ENCODE results near the gene JMJD1C. TPM values are rescaled to one million over a fixed set of nuclear protein-coding genes. Genes with fewer than 3 reads are reported as not detected.

The JMJD1C gene
- total and polyA plus RNA-seq, 10 of the 15 experiments (the other 5 are each of a cell fraction or from before 2014, with no cell fraction given), result 31.2 to 83.3 (median 49.5) TPM

- RAD21 ChIA-PET (ENCODE audit: unreplicated experiment), result no interaction called here
- H3K27me3 ChIP-seq (replicated peaks in 1 of 2; ENCODE audit: control insufficient read depth in 2 of 2, insufficient read depth in 2 of 2, low read length in 1 of 2), result no peaks in the 10 kb centered on the region
- H3K27ac ChIP-seq (ENCODE audit: control insufficient read depth, insufficient read depth), result no peak overlapping the region
- FAIRE-seq (peak; percentile 38), DNase-seq (ENCODE audit: low read depth, low spot score) (no peak), ATAC-seq (peak; percentile 79)
- intact Hi-C loops (cut with micrococcal nuclease; ENCODE audit: unreplicated experiment), result no loop called here
- H3K79me2 ChIP-seq (ENCODE audit: control insufficient read depth, insufficient read depth, low read length), result peaks cover 21% of the 10 kb centered on the region
- in situ Hi-C loops (cut with MboI), result no loop called here
- H3K9ac ChIP-seq (ENCODE audit: control insufficient read depth, insufficient read depth, low read length), result no peak overlapping the region
- no peak overlapping the region for H3K4me3 ChIP-seq
- no peaks in the 10 kb centered on the region; a peak in 1 of 4 replicates for H3K36me3 ChIP-seq (ENCODE audit: control insufficient read depth in 2 of 2, insufficient read depth in 2 of 2, low read length in 1 of 2)
- POLR2A ChIA-PET, result interaction anchor here (0.9 kb wide), 1 partner anchor 18 kb away, joined by 3 read pairs; no protein-coding TSS in a partner anchor
- no TSS peak for BruUV-seq (replicated peaks)
- 50% methylated on average over 1 of the region's 1 CpG for WGBS (ENCODE audit: insufficient coverage, insufficient replicate concordance, low lambda C conversion rate, missing lambda C conversion rate)
- H3K4me1 ChIP-seq (ENCODE audit: control insufficient read depth, insufficient read depth, low read length), result no peaks in the 10 kb centered on the region; the same call in 1 of the 2 replicates
- no peaks in the 10 kb centered on the region; the same call in 2 of the 3 replicates for H3K9me3 ChIP-seq (replicated peaks; ENCODE audit: control insufficient read depth, insufficient read depth, low read length)
- H2AFZ ChIP-seq (ENCODE audit: control insufficient read depth, low read depth, low read length), result no peak overlapping the region
- TF ChIP-seq SPI1 (IDR thresholded peaks at IDR 0.05; ENCODE audit: borderline replicate concordance, insufficient read depth, low read depth, low read length), result peak; percentile 66; the same call in 1 of the 2 replicates
- 0 out of 2 replicates have a peak, but pooled peaks have one; percentile 19 for TF ChIP-seq RUNX3 (IDR thresholded peaks at IDR 0.05; ENCODE audit: low read length)
- TF ChIP-seq YY1 (IDR thresholded peaks at IDR 0.05; ENCODE audit: low read depth, low read length), result no peak
- H4K20me1 ChIP-seq (ENCODE audit: control insufficient read depth, insufficient read depth), result no peaks in the 10 kb centered on the region
- H3K4me2 ChIP-seq (ENCODE audit: control insufficient read depth, insufficient read depth), result no peak overlapping the region
- SMC1A ChIA-PET (ENCODE audit: uncharacterized antibody, unreplicated experiment), result interaction anchor here (0.6 to 1.8 kb wide), 5 partner anchors 10 to 235 kb away, joined by 3 to 9 read pairs (median 3); no protein-coding TSS in a partner anchor
- CTCF ChIA-PET, result interaction anchor here (1.5 to 1.6 kb wide), 2 partner anchors 8 to 18 kb away, joined by 3 to 5 read pairs; no protein-coding TSS in a partner anchor
Observed at GRCh38 chr10:63497321-63497720, 31.5 kb upstream of the JMJD1C start.

GRCh38 chr10:63496561-63496960, 30.8 kb upstream of the JMJD1C start:
- H2AFZ ChIP-seq (ENCODE audit: control insufficient read depth, low read depth, low read length), result no peak overlapping the region
- FAIRE-seq (peak; percentile 72), ATAC-seq (peak; percentile 62), DNase-seq (ENCODE audit: low read depth, low spot score) (no peak)
- BruUV-seq (replicated peaks), result no TSS peak
- ChIA-PET CTCF (no interaction called here), RAD21 (ENCODE audit: unreplicated experiment) (no interaction called here), POLR2A (no interaction called here), SMC1A (ENCODE audit: uncharacterized antibody, unreplicated experiment) (no interaction called here)
- no peaks in the 10 kb centered on the region; the same call in 2 of the 3 replicates for H3K9me3 ChIP-seq (replicated peaks; ENCODE audit: control insufficient read depth, insufficient read depth, low read length)
- H3K4me3 ChIP-seq, result no peak overlapping the region
- intact Hi-C loops (cut with micrococcal nuclease; ENCODE audit: unreplicated experiment), result no loop called here
- in situ Hi-C loops (cut with MboI), result no loop called here
- no peak overlapping the region for H3K9ac ChIP-seq (ENCODE audit: control insufficient read depth, insufficient read depth, low read length)
- peak in 1 of 2 experiments; percentile 42; a peak in 1 of 4 replicates for TF ChIP-seq BHLHE40 (IDR thresholded peaks at IDR 0.05; ENCODE audit: borderline replicate concordance in 1 of 2, low read depth in 2 of 2, low read length in 1 of 2)
- no peak for TF ChIP-seq PAX5 (IDR thresholded peaks at IDR 0.05; ENCODE audit: borderline replicate concordance, low read depth, low read length)
- WGBS (ENCODE audit: insufficient coverage, insufficient replicate concordance, low lambda C conversion rate, missing lambda C conversion rate), result 0% methylated on average over 1 of the region's 1 CpG
- H3K36me3 ChIP-seq (ENCODE audit: control insufficient read depth in 2 of 2, insufficient read depth in 2 of 2, low read length in 1 of 2), result no peaks in the 10 kb centered on the region; a peak in 1 of 4 replicates
- no peaks in the 10 kb centered on the region for H4K20me1 ChIP-seq (ENCODE audit: control insufficient read depth, insufficient read depth)
- H3K27ac ChIP-seq (ENCODE audit: control insufficient read depth, insufficient read depth), result no peak overlapping the region
- peaks cover 21% of the 10 kb centered on the region for H3K79me2 ChIP-seq (ENCODE audit: control insufficient read depth, insufficient read depth, low read length)
- no peaks in the 10 kb centered on the region; the same call in 1 of the 2 replicates for H3K4me1 ChIP-seq (ENCODE audit: control insufficient read depth, insufficient read depth, low read length)
- no peak overlapping the region for H3K4me2 ChIP-seq (ENCODE audit: control insufficient read depth, insufficient read depth)
- H3K27me3 ChIP-seq (replicated peaks in 1 of 2; ENCODE audit: control insufficient read depth in 2 of 2, insufficient read depth in 2 of 2, low read length in 1 of 2), result no peaks in the 10 kb centered on the region

Measured in GM12878 (cell line).